CD14-positive monocyte (primary cell): ENCODE data around the gene PPP1R1A. TPM values are rescaled to one million over a fixed set of nuclear protein-coding genes. Genes with fewer than 3 reads are reported as not detected.

ENCODE experiments used
- DNase-seq, 3 donors: peaks; one replicate each; pipeline ENCODE4 v3.0.0-alpha.2; 2011 to 2022
- H2AFZ ChIP-seq: 2 replicates; pipeline ENCODE4 v1.6.0; 2012; ENCODE audit warnings: mild to moderate bottlenecking, low read depth, low read length, inconsistent platforms; ENCODE audit not compliant: insufficient read depth, poor library complexity, severe bottlenecking
- H3K27ac ChIP-seq, 2 donors: 1 replicate in 1 of 2; 2 replicates in 1 of 2; pipeline ENCODE4 v1.5.1; 2012 to 2013; ENCODE audit warnings: low read length in 2 of 2, control low read depth in 1 of 2, inconsistent platforms in 1 of 2, low read depth in 1 of 2, mild to moderate bottlenecking in 1 of 2
- H3K27me3 ChIP-seq, 2 donors: one replicate each; pipeline versions ENCODE4 v1.6.0 to v1.6.1; 2011 to 2013; ENCODE audit warnings: low read length in 2 of 2; ENCODE audit not compliant: control insufficient read depth in 2 of 2, insufficient read depth in 2 of 2
- H3K36me3 ChIP-seq, 2 donors: replicated peaks in 1 of 2; 1 replicate in 1 of 2; 2 replicates in 1 of 2; pipeline versions ENCODE4 v1.5.1 to v1.6.1; 2012 to 2013; ENCODE audit warnings: low read length in 2 of 2, control low read depth in 1 of 2, inconsistent platforms in 1 of 2, mild to moderate bottlenecking in 1 of 2; ENCODE audit not compliant: insufficient read depth in 2 of 2, control insufficient read depth in 1 of 2
- H3K4me1 ChIP-seq, 2 donors: 1 replicate in 1 of 2; 2 replicates in 1 of 2; pipeline versions ENCODE4 v1.5.1 to v1.6.1; 2012 to 2013; ENCODE audit warnings: low read length in 2 of 2, control low read depth in 1 of 2, inconsistent platforms in 1 of 2, mild to moderate bottlenecking in 1 of 2, moderate library complexity in 1 of 2; ENCODE audit not compliant: insufficient read depth in 2 of 2, control insufficient read depth in 1 of 2
- H3K4me2 ChIP-seq: replicated peaks from 2 replicates; pipeline ENCODE3; 2012; ENCODE audit warnings: low read length, moderate library complexity, mild to moderate bottlenecking; ENCODE audit not compliant: poor library complexity, severe bottlenecking; ENCODE audit errors: extremely low read depth
- H3K4me3 ChIP-seq, 3 experiments: fragments of 200-600 bp in 1 of 3; sonication (generic) in 1 of 3; replicated peaks in 1 of 3; 1 replicate in 2 of 3; 2 replicates in 1 of 3; pipeline ENCODE4 v1.5.1; 2011 to 2013; ENCODE audit warnings: low read length in 3 of 3, mild to moderate bottlenecking in 3 of 3, control low read depth in 2 of 3, low read depth in 2 of 3, inconsistent platforms in 1 of 3, moderate library complexity in 1 of 3
- H3K79me2 ChIP-seq: 2 replicates; pipeline ENCODE4 v1.6.0; 2012; ENCODE audit warnings: mild to moderate bottlenecking, control low read depth, inconsistent platforms, low read length, moderate library complexity; ENCODE audit not compliant: insufficient read depth
- H3K9ac ChIP-seq: 2 replicates; pipeline ENCODE4 v1.6.0; 2017; ENCODE audit warnings: low read length, mild to moderate bottlenecking; ENCODE audit not compliant: insufficient read depth, poor library complexity, severe bottlenecking
- H3K9me3 ChIP-seq, 2 donors: replicated peaks in 1 of 2; 1 replicate in 1 of 2; 2 replicates in 1 of 2; pipeline versions ENCODE4 v1.5.1 to v1.6.1; 2012 to 2013; ENCODE audit warnings: low read length in 2 of 2, control low read depth in 1 of 2; ENCODE audit not compliant: control insufficient read depth in 1 of 2, insufficient read depth in 1 of 2
- H4K20me1 ChIP-seq: 2 replicates; pipeline ENCODE4 v1.6.0; 2012; ENCODE audit warnings: mild to moderate bottlenecking, low read length, control low read depth, moderate library complexity; ENCODE audit not compliant: insufficient read depth
- H3K27ac Mint-ChIP-seq, 7 donors: one replicate each; pipeline ENCODE4 v1.8.0; 2020; ENCODE audit warnings: mild to moderate bottlenecking in 7 of 7, mixed read lengths in 7 of 7, moderate library complexity in 6 of 7, inconsistent platforms in 2 of 7
- H3K27me3 Mint-ChIP-seq, 3 donors: one replicate each; pipeline ENCODE4 v1.8.0; 2021 to 2022; ENCODE audit warnings: low read depth in 3 of 3, mild to moderate bottlenecking in 3 of 3, mixed read lengths in 3 of 3, moderate library complexity in 3 of 3, inconsistent platforms in 1 of 3
- H3K36me3 Mint-ChIP-seq, 2 donors: one replicate each; pipeline ENCODE4 v1.8.0; 2020; ENCODE audit warnings: mixed read lengths in 2 of 2, inconsistent platforms in 1 of 2, mild to moderate bottlenecking in 1 of 2
- H3K4me1 Mint-ChIP-seq: one replicate; pipeline ENCODE4 v1.8.0; 2020; ENCODE audit warnings: mild to moderate bottlenecking, mixed read lengths
- H3K4me3 Mint-ChIP-seq, 2 donors: one replicate each; pipeline ENCODE4 v1.8.0; 2020; ENCODE audit warnings: mild to moderate bottlenecking in 2 of 2, mixed read lengths in 2 of 2, moderate library complexity in 1 of 2
- H3K9me3 Mint-ChIP-seq, 7 donors: one replicate each; pipeline ENCODE4 v1.8.0; 2020 to 2022; ENCODE audit warnings: mixed read lengths in 7 of 7, mild to moderate bottlenecking in 6 of 7, moderate library complexity in 6 of 7, inconsistent platforms in 2 of 7
- CTCF ChIP-seq: fragments of 200-600 bp; IDR thresholded peaks from one replicate; pipeline ENCODE4 v1.8.0; 2022; ENCODE audit warnings: antibody characterized with exemption, mild to moderate bottlenecking
- WGBS: methylation state at CpG from one replicate; pipeline ENCODE4 v1.1.5; 2013; ENCODE audit warnings: missing lambda C conversion rate; ENCODE audit not compliant: insufficient coverage; 5-methylcytosine and 5-hydroxymethylcytosine counted together
- intact Hi-C, 2 donors: fragments of 100-400 bp; cut with micrococcal nuclease; formaldehyde crosslinking; loops; one replicate each; pipeline versions ENCODE4 v1.15.0 to v1.15.1; 2023
- polyA plus RNA-seq, 3 donors: library from polyadenylated mRNA; depleted of rRNA in 1 of 3; unstranded in 2 of 3; stranded (reverse) in 1 of 3; fragments of 300-500 nt in 2 of 3; fragments of >200 nt in 1 of 3; fragmentation: Illumina TruSeq in 2 of 3; gene quantifications; 1 replicate in 2 of 3; 2 replicates in 1 of 3; pipeline ENCODE4 v1.2.3, GENCODE V29; 2012 to 2021

Gene PPP1R1A
- polyA plus RNA-seq, 3 donors = not detected

GRCh38 chr12:54627304-54627703, 38.8 kb upstream of the PPP1R1A start:
- peaks cover 2% of the 10 kb centered on the region for H3K4me1 Mint-ChIP-seq
- intact Hi-C loops = no loop called here

GRCh38 chr12:54625598-54625997, 37.1 kb upstream of the PPP1R1A start:
- no peak for DNase-seq
- peaks cover 2% of the 10 kb centered on the region for H3K4me1 Mint-ChIP-seq
- Histone ChIP-seq H3K4me3 (no peak overlapping the region), H3K4me1 (no peaks in the 10 kb centered on the region), H3K79me2 (no peaks in the 10 kb centered on the region), H3K27me3 (peaks cover 0 to 7% of the 10 kb centered on the region in 2 donors), H3K4me2 (no peak overlapping the region), H3K9me3 (peaks cover 7 to 13% of the 10 kb centered on the region in 2 donors), H3K27ac (no peak overlapping the region), H3K36me3 (no peaks in the 10 kb centered on the region), H2AFZ (no peak overlapping the region), H3K9ac (no peak overlapping the region), H4K20me1 (no peaks in the 10 kb centered on the region)
- no peak overlapping the region for H3K4me3 Mint-ChIP-seq
- H3K27ac Mint-ChIP-seq = no peak overlapping the region
- intact Hi-C loops = no loop called here
- peaks cover 0 to 2% of the 10 kb centered on the region in 2 donors for H3K36me3 Mint-ChIP-seq
- H3K9me3 Mint-ChIP-seq = peaks cover 11 to 33% (median 20%) of the 10 kb centered on the region in 7 donors
- peaks cover 10 to 11% (median 11%) of the 10 kb centered on the region in 3 donors for H3K27me3 Mint-ChIP-seq
- no peak for TF ChIP-seq CTCF

More at GRCh38 chr12:54627304-54627703, 38.8 kb upstream of the PPP1R1A start:
- Histone ChIP-seq H3K27ac (no peak overlapping the region), H2AFZ (no peak overlapping the region), H3K9ac (no peak overlapping the region), H3K9me3 (peaks cover 7 to 13% of the 10 kb centered on the region in 2 donors), H3K79me2 (no peaks in the 10 kb centered on the region), H3K36me3 (no peaks in the 10 kb centered on the region), H3K4me2 (no peak overlapping the region), H3K4me1 (no peaks in the 10 kb centered on the region), H4K20me1 (no peaks in the 10 kb centered on the region), H3K27me3 (peaks cover 0 to 4% of the 10 kb centered on the region in 2 donors), H3K4me3 (no peak overlapping the region)
- 100% methylated on average over 3 of the region's 3 CpGs for WGBS
- no peak overlapping the region for H3K27ac Mint-ChIP-seq
- H3K27me3 Mint-ChIP-seq = peaks cover 9 to 13% (median 9%) of the 10 kb centered on the region in 3 donors
- no peak overlapping the region for H3K4me3 Mint-ChIP-seq
- TF ChIP-seq CTCF = no peak
- DNase-seq = no peak
- H3K9me3 Mint-ChIP-seq = peaks cover 11 to 33% (median 20%) of the 10 kb centered on the region in 7 donors
- H3K36me3 Mint-ChIP-seq = peaks cover 0 to 2% of the 10 kb centered on the region in 2 donors
